ENCODE data around the gene YTHDF1.

The YTHDF1 gene

GRCh38 chr20:63177785-63178445, 38.0 kb downstream of the YTHDF1 start:
- ATAC-seq, result no peak

GRCh38 chr20:63177134-63177784, 38.7 kb downstream of the YTHDF1 start:
- no peak for ATAC-seq
- no peak for TF ChIP-seq GLIS3 (CRISPR knock-in tag; IDR thresholded peaks at IDR 0.05)
- no peak for TF ChIP-seq RARB (CRISPR knock-in tag; IDR thresholded peaks at IDR 0.05)
- no peak for TF ChIP-seq ZNF70 (CRISPR knock-in tag; IDR thresholded peaks at IDR 0.05)
- TF ChIP-seq CREB5 (CRISPR knock-in tag; IDR thresholded peaks at IDR 0.05; ENCODE audit: low read depth), result no peak
- no peak for TF ChIP-seq POU6F1 (CRISPR knock-in tag; IDR thresholded peaks at IDR 0.05; ENCODE audit: borderline replicate concordance, low read depth)
- TF ChIP-seq CSRNP3 (CRISPR knock-in tag; IDR thresholded peaks at IDR 0.05), result no peak
- TF ChIP-seq ZC3H10 (CRISPR knock-in tag; IDR thresholded peaks at IDR 0.05), result no peak
- no peak for TF ChIP-seq SNAI2 (CRISPR knock-in tag; IDR thresholded peaks at IDR 0.05)

More at GRCh38 chr20:63177785-63178445, 38.0 kb downstream of the YTHDF1 start:
- TF ChIP-seq TCF4 (CRISPR knock-in tag; IDR thresholded peaks at IDR 0.05; ENCODE audit: borderline replicate concordance) (no peak), ZFP3 (CRISPR knock-in tag; IDR thresholded peaks at IDR 0.05) (no peak), ARNTL (CRISPR knock-in tag; IDR thresholded peaks at IDR 0.05; ENCODE audit: borderline replicate concordance, low read depth) (no peak), ZNF565 (CRISPR knock-in tag; conservative IDR thresholded peaks at IDR 0.05; ENCODE audit: low read depth) (no peak), OSR1 (CRISPR knock-in tag; IDR thresholded peaks at IDR 0.05) (no peak), CREB5 (CRISPR knock-in tag; IDR thresholded peaks at IDR 0.05; ENCODE audit: low read depth) (no peak), ZFP30 (CRISPR knock-in tag; IDR thresholded peaks at IDR 0.05) (no peak), TSHZ2 (CRISPR knock-in tag; IDR thresholded peaks at IDR 0.05) (no peak), ZC3H10 (CRISPR knock-in tag; IDR thresholded peaks at IDR 0.05) (no peak), ISL1 (CRISPR knock-in tag; IDR thresholded peaks at IDR 0.05) (no peak), RARB (CRISPR knock-in tag; IDR thresholded peaks at IDR 0.05) (no peak), TOX (CRISPR knock-in tag; IDR thresholded peaks at IDR 0.05; ENCODE audit: borderline replicate concordance) (no peak), ESRRG (CRISPR knock-in tag; IDR thresholded peaks at IDR 0.05) (no peak), PATZ1 (CRISPR knock-in tag; IDR thresholded peaks at IDR 0.05; ENCODE audit: borderline replicate concordance) (no peak), CSDC2 (CRISPR knock-in tag; IDR thresholded peaks at IDR 0.05) (no peak), ZNF8 (CRISPR knock-in tag; IDR thresholded peaks at IDR 0.05) (no peak), PPARA (CRISPR knock-in tag; IDR thresholded peaks at IDR 0.05; ENCODE audit: borderline replicate concordance) (no peak), POU6F1 (CRISPR knock-in tag; IDR thresholded peaks at IDR 0.05; ENCODE audit: borderline replicate concordance, low read depth) (no peak), ZNF70 (CRISPR knock-in tag; IDR thresholded peaks at IDR 0.05) (no peak), GLIS3 (CRISPR knock-in tag; IDR thresholded peaks at IDR 0.05) (no peak)
